Jurkat, Clone E6-1 (cell line): ENCODE data around the gene TRABD2B.

Experiments used
- DNase-seq: peaks from one replicate; pipeline ENCODE4 v3.0.0-alpha.2; 2011; ENCODE audit warnings: low read depth, low spot score
- H3K4me3 ChIP-seq: 2 replicates; pipeline ENCODE4 v1.5.1; 2011; ENCODE audit warnings: mild to moderate bottlenecking, low read length, control low read depth, moderate library complexity

Gene TRABD2B

DNA sequence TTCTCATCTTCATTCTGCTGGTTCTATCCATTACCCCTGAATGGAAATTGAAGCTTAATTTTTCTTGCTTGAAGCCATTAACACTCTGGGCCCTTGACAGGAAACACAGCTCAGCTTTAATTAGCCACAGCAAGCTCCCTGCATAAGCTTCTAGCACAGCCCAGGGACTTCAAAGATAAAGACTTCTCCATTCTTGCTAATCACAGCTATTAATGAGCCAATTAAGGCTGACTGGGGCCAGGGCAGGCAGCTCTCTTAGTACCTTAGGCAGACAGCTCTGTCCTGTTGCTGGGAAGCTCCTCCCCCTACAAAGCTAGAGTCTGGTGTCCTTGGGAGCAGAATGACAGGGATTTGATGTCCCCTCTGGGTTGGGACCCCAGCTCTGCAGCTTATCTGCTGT lies 27.9 kb upstream of the TRABD2B start:
- no peak overlapping the region for H3K4me3 ChIP-seq
- no peak for DNase-seq

- DNase-seq = no peak
- no peak overlapping the region for H3K4me3 ChIP-seq
These were observed 26.3 kb upstream of the TRABD2B start for GRCh38 chr1:48023488-48023887.

DNA sequence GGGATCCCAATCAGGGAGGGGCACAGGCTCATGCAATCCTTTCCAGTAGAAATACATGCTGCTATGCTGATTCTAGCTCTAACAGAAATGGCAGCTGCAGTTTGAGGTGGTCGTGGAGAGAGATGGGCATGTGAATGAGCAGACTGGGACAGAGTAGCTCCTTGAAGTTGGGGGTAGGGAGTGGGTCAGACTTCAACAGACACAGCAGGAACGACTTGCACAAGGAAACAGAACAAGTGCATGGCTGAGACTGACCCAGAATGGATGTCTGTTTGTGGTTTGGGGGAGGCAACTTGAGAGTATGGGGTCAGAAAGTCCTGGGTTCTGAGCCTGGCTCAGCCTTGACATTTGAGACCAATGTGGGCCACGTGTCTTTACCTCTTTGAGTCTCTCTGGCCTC lies 25.1 kb upstream of the TRABD2B start:
- no peak for DNase-seq
- H3K4me3 ChIP-seq = no peak overlapping the region

GRCh38 chr1:48021792-48022191 lies 24.6 kb upstream of the TRABD2B start:
- no peak overlapping the region for H3K4me3 ChIP-seq
- no peak for DNase-seq

DNA sequence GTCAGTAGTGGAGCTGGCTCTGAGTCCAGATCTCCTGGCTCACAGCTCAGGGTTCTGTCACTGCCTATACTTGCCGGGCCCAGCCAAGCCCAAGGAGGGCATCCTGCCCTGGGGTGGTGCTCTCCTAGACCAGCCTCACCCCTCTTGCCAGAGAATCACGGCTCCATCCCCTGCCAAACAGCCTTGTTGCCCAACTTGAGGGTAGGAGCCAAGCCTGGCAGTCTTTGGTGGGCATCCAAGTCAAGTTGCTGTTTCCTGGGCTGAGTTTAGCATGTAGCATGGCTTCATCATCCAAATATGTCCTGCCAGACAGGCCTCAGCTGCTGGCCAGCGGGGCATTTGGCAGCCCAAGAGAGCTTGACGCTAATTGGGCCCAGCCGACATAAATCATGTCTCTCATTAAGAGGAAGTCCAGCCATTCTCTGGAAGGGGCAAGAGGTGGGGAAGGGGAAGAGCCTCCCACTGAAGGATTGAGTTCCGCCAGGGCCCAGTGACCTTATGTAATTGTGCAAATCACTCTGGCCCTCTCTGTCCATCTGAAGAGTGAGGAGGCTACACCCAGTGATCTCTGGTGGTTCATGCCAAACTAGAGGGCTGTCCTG lies 22.6 kb upstream of the TRABD2B start:
- no peak for DNase-seq
- H3K4me3 ChIP-seq = no peak overlapping the region

DNA sequence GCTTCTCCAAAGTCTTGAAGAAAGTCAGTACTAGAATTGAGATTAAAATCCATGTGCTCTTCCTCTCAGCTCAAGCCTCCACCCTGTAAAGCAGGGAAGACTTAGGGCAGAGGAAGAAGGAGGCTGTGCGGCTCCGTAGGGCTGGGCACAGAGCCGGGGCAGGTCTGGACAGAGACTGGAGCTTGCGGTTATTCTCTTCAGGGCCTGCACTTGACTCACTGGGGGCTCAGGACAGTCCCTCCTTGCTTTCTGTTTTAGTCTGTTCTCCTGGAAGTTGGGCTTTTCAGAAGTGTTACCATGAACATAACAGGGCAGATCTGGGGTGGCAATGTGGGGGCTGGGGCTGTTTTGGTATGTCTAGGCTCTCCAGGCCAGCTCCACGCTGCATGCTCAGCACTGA lies 21.6 kb upstream of the TRABD2B start:
- no peak overlapping the region for H3K4me3 ChIP-seq
- no peak for DNase-seq

DNA sequence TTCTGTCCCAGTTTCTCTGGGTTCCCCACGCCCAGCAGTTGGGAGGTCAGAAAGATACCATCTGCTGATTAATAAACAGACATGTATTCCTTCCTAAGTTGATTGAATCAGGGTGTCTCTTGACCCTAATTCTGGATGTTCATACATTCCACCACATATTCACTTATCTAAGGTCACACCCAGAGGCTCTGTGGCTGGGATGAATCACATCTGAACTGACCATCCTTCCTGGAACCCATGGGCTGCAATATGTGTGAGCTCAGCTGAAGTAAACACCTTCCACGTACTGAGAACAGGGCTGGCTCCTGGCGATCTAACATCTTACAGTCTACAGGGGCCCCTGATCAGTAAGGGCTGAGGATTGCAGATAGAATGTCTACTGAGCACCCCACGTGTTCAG lies 20.5 kb upstream of the TRABD2B start:
- DNase-seq = no peak
- H3K4me3 ChIP-seq = no peak overlapping the region

- no peak overlapping the region for H3K4me3 ChIP-seq
- no peak for DNase-seq
These were observed 19.3 kb upstream of the TRABD2B start for GRCh38 chr1:48016515-48016914.

GRCh38 chr1:48013270-48013669 lies 16.1 kb upstream of the TRABD2B start:
- H3K4me3 ChIP-seq = no peak overlapping the region
- DNase-seq = no peak

DNA sequence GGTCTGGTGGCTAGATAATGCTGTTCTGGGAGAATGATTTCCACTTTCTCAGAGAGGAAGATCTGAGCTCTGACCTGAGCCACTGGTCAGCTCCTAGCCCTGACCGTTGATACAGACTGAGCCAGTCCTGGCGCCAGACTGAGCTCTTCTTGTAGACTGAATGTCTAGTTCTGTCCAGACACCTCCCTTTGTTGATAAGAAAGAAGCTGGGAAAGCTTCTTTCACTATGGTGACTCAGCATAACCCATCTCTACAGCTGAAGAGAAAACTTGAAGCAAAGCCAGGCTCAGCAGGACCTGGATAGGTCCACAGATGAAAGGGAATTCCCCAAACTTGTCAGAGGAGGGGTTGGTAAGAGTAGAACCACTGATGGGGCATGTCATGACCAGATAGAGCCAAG lies 9.9 kb upstream of the TRABD2B start:
- DNase-seq = no peak
- no peak overlapping the region for H3K4me3 ChIP-seq

- DNase-seq = no peak
These were observed 9.1 kb upstream of the TRABD2B start for GRCh38 chr1:48006264-48006663.

DNA sequence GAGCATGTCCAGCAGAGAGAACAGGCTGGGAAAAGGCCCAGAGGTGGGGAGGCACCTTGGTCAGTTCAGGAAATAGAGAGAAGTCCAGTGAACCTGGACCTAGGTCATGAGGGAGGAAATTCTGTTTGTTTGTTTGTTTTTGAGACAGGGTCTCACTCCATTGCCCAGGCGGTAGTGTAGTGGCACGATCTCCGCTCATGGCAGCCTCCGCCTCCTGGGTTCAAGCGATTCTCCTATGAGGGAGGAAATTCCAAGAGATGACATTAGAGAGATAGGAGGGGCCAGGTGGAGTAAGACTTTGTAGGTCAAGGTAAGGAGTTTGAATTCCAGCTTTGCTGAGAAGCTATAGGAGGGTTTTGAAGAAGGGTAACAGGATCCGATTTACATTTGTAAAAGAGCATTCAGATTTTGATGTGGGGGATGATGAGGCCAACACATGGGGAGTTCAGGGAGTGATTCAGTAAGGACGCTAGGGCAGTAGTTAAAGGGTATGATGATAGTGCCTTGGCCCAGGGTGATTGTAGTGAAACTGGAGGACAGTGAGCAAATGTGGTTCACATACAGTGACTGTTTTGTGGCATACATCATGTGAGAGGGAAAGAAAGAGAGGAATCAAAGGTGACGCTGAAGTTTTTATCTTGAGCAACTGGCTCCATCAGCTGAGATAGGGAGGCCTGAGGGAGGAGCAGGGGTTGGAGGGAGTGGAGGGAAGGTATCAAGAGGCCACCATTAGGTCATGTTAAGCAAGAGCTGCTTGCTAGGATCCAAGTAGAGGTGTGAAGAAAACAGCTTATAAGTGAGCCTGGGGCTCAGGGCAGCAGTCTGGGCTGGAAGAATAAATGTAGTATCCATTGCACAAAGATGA lies 8.3 kb upstream of the TRABD2B start:
- DNase-seq = no peak
- no peak overlapping the region for H3K4me3 ChIP-seq

More at GRCh38 chr1:48006264-48006663, 9.1 kb upstream of the TRABD2B start:
- H3K4me3 ChIP-seq = no peak overlapping the region

DNA sequence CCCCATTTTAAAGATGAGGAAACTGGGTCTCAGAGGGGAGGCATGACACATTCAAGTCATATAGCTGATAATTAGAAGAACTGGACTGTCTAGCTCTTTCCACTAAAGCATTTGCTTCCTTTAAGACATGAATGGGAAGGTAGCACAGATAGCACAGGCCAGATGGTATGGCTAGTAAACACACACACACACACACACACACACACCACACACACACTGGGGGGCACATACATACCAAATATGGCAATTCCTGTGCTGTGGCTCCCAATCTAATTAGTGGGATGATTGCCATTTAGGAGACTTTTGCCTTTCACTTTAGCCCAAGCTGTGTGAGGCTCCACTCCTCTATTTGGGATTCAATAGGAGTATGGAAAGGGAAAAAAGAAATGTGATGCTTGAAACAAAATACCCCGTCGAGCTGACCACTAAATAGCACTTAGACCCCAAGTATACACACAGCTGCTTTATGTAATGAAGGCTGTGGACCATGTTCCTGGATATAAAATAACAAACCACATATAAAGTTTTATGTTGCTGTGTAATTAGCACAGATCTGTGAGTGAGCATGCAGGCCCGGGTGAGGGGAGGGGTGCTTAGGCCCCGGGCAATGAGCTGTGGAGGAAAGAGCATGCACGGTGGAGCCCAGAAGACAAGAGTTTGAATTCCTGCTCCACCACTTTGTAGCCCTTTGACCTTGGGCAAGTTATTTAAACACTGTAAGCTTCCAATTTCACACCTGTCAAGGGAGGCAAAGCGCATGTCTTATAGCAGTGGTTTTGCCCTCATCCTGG lies 6.8 kb upstream of the TRABD2B start:
- no peak for DNase-seq
- no peak overlapping the region for H3K4me3 ChIP-seq

DNA sequence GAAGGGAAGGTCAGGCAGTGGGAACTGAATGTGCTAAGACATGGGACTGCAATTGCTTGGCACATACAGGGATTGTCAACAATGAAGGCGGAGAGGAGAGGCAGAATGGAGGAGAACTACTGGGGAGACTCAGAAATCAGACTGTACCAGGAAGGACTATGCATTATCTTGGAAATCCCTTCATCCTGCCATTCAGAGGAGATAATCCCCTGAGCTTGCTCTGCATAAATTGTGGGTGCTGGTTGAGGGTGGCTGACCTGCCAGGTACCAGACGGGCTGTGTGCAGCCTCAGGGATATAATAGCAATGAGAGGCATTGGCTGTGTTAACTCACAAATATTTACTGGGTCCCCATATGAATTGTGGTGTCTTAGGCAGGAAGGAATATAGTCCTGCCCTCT lies 5.0 kb upstream of the TRABD2B start:
- no peak for DNase-seq
- no peak overlapping the region for H3K4me3 ChIP-seq

- H3K4me3 ChIP-seq = no peak overlapping the region
- DNase-seq = no peak
These were observed 4.5 kb upstream of the TRABD2B start for GRCh38 chr1:48001696-48002095.

DNA sequence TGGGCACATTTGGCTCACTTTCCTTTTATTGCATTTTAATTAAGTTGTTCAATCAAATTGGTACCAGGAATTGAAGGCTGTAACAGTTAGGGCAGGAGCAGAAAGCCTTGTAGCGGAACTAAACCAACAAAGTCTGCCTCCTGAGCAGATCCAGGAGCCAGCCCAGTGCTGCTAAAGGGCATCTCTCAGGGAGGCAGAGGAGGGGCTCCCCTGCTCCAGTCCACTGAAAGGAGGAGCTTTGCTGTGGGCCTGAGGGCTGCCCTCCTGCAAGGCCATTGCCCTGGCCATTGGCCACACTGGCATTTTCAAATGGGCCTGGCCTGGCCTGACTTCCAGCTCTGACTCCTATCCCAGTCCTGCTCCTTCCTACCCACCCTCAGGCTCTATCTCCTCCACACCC lies 3.7 kb upstream of the TRABD2B start:
- DNase-seq = no peak
- H3K4me3 ChIP-seq = no peak overlapping the region

DNA sequence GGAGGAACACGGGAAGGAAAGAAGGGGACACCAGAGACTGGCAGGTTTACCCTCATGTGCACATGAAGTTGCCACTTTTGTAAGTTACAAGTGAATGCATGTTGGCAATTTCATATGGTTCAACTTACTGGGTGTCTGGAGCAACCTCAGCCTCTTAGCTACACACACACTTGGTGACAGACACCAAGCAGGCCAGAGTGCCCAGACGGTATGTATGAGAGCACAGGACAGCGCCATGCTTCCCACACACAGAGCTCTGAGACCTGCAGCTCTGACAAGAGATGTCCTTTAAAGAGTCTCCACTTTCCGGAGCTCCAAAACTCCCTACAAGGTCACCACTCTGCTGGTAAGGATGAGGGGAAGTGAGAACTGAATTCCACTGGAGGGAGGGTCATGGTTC lies 1.9 kb upstream of the TRABD2B start:
- DNase-seq = no peak
- no peak overlapping the region for H3K4me3 ChIP-seq

DNA sequence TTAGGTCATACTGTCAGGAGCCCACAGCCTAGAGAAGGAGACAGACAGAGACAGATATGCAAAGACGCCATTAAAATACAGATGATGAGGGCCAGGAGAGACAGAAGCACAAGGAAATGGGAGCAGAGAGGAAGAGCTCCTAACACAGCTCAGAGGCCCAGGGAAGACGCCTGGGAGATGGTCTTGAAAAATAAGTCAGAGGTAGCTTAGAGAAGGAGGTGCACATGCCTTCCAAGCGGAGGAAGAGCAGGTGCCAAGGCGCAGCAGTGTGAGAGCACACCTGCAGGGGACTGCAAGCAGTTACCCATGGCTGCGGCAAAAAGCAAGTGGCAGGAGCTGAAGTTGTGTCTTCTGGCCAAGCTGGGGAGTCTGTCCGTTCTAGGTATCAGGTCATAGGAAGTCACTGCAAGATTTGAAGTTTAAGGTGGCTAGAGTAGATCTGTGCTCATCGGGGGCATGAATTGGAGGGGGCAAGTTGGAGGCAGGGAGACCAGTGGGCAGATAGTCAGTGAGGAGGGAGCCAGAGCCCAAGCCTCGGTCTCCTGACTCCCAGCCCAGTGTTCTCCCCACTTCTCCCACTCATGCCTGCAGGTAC lies 1.3 kb upstream of the TRABD2B start:
- no peak for DNase-seq

DNA sequence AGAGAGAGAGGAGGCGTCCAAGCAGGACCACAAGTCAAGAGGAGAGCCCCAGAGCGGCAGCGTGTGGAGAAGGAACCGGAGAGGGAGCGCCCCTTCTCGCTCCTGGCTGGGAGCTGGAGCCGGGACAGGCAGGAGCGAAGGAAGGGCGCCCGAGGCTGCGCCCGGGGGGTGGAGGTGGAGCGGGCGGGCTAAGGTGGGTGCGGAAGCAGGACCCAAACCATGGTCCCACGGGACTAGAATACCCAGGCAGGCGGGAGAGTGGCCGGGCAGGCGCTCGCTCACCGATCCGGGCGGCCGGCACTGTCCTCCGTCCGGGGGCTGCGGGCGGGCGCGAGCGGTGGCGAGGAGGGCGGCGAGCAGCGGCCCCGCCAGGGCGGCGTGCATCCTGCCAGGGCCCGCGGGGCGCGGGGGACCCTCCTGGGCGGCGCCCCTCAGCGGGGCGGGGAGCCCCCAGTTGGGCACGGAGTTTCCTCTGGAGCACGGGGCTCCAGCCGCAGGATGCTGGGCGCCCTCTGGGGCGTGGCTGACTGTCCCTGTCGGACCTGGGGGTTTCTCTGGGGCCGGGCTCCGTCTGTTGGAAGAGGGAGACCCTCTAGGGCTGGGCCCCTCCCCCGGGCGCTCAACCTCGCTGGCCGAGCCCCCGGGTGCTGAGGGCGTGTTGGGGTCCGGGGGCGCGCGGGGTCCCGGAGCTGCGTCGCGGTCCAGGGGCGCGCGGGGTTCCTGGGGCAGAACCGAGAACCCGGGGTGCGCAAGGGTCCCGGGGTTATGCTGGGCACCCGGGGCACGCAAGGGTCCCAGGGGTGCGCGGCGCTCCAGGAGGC lies 569 bp downstream of the TRABD2B start:
- peak overlapping the region; percentile 20; the same call in 1 of the 2 replicates for H3K4me3 ChIP-seq
- no peak for DNase-seq

More for the DNA sequence above, 1.3 kb upstream of the TRABD2B start:
- no peak overlapping the region for H3K4me3 ChIP-seq
